RCC 7860 (cell line): ENCODE results near the gene ZFPL1.
A peak's percentile ranks its signal among the peaks of the same experiment; 100 is the strongest.

ENCODE experiments used
- DNase-seq: peaks from one replicate; pipeline ENCODE4 v3.0.0-alpha.2; 2015; ENCODE audit warnings: low spot score
- FAIRE-seq: peaks from 2 replicates; lab custom pipeline; 2012; peaks lifted over from hg19 to GRCh38; lab: Jason Lieb, UNC

The ZFPL1 gene

DNA sequence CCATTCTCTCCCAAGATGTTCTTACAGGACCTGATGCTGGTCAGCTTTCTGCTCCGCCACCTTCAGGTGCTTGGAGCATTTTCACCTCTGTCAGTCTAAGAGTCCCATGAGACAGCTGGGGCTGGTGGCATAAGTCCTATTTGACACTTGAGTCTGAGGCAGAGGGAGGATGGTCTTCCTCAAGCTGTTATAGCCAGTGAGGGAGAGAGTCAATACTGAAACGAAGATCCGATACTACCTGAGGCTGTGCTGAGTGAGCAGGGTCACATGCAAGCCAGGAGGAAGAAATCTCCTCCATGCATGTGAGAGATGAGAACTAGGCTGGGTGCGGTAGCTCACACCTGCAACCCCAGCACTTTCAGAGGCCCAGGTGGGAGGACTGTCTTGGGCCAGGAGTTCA, 5.6 kb downstream of the ZFPL1 start:
- no peak for DNase-seq
- FAIRE-seq = no peak

DNA sequence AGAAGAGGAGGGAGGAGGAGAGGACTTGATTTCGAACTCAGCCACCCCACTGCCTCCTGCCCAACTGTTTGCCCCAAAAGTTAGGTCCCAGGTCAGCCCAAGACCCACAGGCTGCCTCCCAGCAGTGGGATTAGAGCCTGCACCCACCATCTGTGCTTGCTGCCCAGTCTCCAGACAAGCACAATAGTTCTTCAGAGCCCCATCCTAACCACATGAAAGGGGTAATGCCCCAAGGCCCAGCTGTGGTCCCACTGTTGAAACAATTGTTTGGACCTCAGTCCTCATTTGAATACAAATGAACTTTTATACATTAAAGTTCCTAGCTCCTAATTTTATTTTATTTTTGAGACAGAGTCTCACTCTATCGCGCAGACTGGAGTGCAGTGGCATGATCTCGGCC, 6.6 kb downstream of the ZFPL1 start:
- no peak for DNase-seq
- FAIRE-seq = no peak

DNA sequence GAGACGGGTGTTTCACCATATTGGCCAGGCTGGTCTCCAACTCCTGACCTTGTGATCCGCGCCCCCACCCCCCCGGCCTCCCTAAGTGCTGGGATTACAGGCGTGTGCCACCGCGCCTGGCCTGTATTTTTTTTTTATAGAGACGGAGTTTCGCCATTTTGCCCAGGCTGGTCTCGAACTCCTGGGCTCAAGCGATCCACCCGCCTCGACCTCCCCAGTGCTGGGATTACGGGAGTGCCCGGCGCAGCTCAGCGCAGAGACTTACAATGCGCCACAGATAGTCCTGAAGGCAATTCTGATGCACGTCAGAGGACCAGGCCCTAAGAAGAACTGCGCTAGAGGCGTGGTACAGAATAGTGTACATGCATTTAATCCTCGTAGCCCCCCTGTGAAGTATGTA, 11.4 kb downstream of the ZFPL1 start:
- no peak for FAIRE-seq
- no peak for DNase-seq

DNA sequence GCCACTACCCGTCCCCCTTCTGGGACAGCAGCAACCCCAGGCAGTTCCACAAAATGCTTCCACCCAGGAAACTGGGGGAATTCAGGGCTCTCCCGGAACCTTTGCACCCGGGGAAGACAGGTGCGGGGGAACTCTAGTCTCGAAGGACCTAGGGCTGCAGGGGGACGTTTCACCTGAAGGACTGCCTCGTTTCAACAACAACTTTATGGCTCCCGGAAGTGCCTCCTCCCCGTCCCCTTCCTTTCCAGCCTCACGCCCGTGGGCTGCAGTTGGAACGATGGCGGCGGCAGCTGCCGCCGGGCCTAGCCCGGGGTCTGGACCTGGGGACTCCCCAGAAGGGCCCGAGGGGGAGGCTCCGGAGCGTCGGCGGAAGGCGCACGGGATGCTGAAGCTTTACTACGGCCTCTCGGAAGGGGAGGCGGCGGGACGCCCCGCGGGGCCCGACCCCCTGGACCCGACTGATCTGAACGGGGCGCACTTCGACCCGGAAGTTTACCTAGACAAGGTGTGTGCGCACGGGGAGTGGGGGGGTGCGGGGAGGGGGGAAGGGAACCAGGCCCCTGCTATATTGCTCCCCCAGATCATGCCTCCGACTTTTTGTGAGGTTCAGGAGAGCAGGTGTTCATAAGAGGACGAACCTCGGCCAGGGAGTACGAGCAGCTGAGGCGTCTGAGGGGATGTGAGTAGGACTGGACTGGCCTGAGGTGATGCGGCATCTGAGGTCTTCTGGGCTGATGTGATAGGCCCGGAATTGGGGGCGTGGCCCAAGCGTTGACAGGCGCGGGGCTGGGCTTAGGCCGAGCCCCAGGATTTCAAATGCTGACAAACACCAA, 12.2 kb downstream of the ZFPL1 start, which contains the start of gene VPS51:
Gene VPS51 (plus strand): TSS at position 241 of the 833 bp plus-strand sequence. CDS start 37 bp downstream, at position 278.
- FAIRE-seq (no peak), DNase-seq (peak; percentile 71)

DNA sequence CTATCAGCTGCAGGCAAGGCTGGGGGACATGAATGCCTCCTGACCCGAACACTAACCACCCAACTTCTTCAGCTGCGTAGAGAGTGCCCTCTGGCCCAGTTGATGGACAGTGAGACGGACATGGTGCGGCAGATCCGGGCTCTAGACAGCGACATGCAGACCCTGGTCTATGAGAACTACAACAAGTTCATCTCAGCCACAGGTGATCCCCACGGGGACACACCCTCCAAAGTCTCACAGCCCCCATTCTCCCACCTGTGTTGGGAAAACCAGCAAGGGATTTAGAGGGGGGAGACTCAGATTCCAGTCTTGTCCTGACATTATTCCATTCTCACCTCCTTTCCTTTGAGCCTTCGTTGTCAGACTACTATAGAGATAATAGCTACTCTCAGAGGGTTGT, 12.9 kb downstream of the ZFPL1 start:
- no peak for FAIRE-seq
- no peak for DNase-seq

DNA sequence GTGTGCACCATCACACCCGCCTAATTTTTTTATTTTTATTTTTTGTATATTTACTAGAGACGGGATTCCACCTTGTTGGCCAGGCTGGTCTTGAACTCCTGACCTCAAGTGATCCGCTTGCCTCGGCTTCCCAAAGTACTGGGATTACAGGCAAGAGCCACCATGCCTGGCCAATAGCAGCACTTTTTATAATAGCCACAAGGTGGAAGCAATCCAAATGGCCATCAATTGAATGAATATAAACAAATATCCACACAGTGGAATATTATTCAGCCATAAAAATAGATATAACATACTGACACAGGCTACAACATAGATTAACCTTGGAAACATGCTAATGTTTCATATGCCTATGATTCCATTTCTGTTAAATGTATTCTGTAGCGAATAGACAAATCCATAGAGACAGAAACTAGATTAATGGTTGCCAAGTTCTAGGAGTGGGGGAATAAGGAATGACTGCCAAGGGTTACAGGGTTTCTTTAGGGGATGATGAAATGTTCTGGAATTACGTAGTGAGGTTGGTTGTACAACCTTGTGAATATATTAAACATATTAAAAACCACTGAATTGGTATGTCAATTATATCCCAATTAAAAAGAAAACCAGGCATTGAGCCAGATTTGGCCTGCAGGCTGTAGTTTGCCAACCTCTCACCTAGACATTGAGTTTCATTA, 16.8 kb downstream of the ZFPL1 start:
- FAIRE-seq (no peak), DNase-seq (no peak)

DNA sequence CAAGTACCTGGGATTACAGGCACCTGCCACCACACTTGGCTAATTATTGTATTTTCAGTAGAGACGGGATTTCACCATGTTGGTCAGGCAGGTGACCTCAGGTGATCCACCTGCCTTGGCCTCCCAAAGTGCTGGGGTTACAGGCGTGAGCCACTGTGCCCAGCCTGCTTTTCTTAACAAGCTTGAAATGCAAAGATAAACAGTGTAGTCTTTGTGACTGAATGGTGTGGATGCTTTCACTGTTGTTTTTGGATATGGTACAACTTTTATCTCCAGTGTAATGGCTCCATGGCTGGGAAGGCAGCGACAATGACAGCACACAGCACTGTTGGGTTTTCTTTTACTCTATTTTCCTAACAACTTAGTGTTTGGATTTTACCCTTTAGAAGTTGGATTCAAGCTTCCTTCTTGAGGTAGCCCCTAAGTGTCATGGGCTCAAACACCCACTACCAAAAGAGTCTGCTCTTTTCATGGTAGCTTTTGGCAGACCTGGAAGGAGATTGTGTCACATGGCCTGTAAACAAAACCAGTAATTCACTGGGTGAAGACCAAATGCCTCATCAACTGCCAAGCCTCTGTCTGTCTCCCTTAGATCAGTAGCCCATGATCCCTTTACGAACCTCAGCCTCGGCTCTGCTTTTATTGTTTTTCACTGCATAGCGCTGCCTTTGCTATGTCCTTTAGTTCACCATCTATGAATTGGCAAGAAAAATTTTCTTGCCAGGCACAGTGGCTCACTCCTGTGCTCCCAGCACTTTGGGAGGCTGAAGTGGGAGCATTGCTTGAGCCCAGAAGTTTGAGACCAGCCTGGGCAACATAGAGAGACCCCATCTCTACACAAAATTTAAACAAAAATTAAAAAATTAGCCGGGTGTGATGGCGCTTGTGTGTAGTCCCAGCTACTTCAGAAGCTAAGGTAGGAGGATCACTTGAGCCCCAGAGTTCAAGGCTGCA, 18.4 kb downstream of the ZFPL1 start:
- no peak for DNase-seq
- FAIRE-seq = no peak

DNA sequence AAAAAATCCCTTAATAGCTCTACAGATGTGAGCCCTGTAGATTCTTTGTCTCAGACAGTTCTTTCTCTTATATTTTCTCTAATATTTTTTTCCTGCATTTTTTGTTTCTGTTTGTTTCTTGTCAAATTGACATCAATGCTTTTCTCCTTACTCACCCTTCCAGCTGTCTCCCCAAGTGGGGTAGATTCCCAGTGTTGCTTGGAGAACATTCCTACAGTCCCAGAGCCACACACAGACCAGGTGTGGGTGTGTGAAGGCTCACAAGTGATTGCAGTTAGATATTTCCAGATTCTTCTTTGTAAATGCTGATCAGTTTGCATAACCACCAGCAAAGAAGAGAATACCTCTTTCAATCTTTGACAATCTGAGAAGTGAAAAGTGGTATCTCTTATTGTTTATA, 19.5 kb downstream of the ZFPL1 start:
- no peak for FAIRE-seq
- no peak for DNase-seq

DNA sequence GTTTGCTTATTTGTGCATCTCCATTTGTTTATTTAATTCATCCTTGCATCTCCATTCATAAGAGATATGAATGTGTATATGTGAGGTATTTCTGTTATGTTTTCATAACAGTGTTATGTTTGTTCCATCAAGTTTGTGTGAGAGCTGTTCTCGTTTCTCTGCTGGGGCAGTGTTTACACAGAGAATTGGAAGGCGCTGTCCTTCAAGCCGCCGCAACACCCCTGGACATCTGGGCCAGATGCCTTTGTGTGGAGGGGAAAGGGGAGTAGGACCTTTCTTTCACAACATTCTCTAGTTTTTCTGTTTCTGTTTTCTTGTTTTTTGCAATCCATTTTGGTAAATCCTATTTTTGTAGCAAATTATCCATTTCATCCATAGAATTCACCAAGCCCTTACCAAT, 20.6 kb downstream of the ZFPL1 start:
- DNase-seq = no peak
- FAIRE-seq = no peak

DNA sequence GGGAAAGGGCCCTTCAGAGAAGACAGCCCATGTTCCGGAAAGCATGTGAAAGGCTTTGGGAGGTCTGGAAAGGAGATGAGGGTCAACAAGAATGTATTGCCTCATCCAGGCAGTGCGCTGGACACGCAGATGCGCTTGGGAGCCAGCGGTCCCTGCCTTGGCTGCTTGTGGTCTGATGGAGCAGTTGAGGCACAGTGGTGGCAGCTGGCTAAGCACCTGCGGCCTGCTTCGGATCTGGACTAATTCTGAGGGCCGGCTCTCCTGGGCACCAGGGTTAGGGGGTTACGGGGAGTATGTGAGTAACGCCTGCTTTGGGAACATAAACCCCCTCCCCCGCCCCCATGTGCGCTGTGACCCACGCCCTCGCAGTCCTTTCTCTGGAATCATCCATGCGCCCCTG, 23.1 kb downstream of the ZFPL1 start:
- FAIRE-seq (no peak), DNase-seq (no peak)

DNA sequence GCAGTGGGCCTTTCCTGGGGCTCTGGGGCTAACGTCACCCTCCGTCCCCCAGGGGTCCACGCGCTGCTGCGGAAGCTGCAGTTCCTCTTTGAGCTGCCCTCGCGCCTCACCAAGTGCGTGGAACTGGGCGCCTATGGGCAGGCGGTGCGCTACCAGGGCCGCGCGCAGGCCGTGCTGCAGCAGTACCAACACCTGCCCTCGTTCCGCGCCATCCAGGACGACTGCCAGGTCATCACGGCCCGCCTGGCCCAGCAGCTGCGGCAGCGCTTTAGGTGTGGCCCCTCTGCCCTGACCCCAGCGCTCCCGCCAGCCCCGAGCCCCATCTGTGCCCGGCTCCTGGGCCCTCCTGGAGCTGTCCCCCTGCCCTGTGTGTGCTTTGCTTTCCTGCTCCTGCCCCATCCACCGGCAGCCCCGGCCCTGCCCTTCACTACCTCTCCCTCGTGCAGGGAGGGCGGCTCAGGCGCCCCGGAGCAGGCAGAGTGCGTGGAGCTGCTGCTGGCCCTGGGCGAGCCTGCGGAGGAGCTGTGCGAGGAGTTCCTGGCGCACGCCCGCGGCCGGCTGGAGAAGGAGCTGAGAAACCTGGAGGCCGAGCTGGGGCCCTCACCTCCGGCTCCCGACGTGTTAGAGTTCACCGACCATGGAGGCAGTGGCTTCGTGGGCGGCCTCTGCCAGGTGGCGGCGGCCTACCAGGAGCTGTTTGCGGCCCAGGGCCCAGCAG, 23.9 kb downstream of the ZFPL1 start:
- no peak for FAIRE-seq
- no peak for DNase-seq

DNA sequence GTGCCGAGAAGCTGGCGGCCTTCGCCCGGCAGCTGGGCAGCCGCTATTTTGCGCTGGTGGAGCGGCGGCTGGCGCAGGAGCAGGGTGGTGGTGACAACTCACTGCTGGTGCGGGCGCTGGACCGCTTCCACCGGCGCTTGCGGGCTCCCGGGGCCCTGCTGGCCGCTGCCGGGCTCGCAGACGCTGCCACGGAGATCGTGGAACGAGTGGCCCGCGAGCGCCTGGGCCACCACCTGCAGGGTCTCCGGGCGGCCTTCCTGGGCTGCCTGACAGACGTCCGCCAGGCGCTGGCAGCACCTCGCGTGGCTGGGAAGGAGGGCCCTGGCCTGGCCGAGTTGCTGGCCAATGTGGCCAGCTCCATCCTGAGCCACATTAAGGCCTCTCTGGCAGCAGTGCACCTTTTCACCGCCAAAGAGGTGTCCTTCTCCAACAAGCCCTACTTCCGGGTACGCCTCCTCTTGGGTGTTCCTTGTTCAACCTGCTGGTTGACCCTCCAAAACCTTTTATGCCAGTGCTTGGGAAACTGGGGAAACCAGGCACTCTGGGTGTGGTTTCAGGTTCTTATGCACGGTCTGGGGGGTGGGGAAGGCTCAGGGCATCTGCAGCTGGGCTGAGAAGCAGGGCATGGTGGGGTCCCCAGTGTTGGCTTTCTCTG, 24.6 kb downstream of the ZFPL1 start:
- DNase-seq (no peak), FAIRE-seq (no peak)

DNA sequence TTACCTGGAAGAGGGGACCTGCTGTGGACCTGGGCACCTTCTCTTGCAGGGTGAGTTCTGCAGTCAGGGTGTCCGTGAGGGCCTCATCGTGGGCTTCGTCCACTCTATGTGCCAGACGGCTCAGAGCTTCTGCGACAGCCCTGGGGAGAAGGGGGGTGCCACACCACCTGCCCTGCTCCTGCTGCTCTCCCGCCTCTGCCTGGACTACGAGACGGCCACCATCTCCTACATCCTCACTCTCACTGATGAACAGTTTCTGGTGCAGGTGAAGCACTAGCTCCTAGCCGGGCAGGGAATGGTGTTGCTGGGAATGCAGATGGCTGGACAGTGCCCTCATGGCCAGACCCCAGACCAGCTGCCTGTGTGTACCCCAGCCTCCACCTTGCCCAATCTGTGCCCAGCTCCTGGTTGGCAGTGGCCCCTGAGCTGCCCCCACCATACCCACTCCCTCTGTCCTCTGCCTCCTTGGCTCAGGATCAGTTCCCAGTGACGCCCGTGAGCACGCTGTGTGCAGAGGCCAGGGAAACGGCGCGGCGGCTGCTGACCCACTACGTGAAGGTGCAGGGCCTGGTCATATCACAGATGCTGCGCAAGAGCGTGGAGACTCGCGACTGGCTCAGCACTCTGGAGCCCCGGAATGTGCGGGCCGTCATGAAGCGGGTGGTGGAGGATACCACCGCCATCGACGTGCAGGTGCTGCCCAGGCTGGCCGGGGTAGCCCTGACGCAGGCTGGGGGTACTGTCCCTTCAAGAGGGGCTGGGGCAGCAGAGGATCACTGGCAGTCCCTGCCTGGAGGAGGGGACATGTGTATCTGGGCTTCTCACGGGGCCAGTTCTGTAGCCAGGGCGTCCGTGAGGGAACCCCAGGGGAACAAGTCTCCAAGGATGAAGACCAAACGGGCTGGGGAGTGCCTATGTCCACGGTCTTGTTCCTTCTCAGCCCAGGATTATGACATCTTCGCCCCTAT, 25.5 kb downstream of the ZFPL1 start:
- FAIRE-seq (no peak), DNase-seq (no peak)

DNA sequence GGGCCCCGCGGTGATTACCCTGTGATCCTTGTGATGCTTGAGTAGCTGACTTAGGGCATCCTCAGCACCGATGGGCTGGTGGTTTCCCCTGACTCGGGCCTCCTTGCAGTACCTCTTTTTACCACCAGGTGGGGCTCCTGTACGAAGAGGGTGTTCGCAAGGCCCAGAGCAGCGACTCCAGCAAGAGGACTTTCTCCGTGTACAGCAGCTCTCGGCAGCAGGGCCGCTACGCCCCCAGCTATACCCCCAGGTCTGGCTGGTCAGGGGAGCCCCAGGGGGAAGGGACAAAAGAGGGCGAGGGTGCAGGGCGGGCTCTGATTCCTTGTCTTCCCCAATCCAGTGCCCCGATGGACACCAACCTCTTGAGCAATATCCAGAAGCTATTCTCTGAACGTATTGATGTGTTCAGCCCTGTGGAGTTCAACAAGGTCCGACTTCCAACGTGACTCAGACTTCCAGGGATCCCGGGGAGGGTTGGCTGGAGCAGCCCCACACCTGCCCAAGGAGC, 26.4 kb downstream of the ZFPL1 start:
- FAIRE-seq = peak; percentile 10

DNA sequence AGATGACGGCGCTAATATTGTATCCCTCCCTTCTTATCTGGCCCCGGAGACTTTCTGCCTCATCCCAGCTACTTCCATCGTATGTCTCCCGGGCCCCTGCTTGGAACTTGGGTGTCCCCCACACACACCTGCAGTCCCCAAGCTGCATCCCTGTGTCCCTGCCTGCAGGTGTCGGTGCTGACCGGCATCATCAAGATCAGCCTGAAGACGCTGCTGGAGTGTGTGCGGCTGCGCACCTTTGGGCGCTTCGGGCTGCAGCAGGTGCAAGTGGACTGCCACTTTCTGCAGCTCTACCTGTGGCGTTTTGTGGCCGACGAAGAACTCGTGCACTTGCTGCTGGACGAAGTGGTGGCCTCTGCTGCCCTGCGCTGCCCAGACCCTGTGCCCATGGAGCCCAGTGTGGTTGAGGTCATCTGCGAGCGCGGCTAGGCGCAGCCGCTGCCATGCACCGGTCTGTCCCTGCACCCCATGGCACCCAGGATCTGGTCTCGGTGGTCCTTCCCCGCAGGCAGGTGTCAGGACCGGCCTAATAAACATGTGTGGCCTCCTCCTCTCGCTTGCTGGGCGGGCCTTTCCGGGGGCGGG, 27.2 kb downstream of the ZFPL1 start:
- FAIRE-seq = no peak
- DNase-seq = no peak

More for the DNA sequence above, 26.4 kb downstream of the ZFPL1 start:
- peak; percentile 57 for DNase-seq

DNA sequence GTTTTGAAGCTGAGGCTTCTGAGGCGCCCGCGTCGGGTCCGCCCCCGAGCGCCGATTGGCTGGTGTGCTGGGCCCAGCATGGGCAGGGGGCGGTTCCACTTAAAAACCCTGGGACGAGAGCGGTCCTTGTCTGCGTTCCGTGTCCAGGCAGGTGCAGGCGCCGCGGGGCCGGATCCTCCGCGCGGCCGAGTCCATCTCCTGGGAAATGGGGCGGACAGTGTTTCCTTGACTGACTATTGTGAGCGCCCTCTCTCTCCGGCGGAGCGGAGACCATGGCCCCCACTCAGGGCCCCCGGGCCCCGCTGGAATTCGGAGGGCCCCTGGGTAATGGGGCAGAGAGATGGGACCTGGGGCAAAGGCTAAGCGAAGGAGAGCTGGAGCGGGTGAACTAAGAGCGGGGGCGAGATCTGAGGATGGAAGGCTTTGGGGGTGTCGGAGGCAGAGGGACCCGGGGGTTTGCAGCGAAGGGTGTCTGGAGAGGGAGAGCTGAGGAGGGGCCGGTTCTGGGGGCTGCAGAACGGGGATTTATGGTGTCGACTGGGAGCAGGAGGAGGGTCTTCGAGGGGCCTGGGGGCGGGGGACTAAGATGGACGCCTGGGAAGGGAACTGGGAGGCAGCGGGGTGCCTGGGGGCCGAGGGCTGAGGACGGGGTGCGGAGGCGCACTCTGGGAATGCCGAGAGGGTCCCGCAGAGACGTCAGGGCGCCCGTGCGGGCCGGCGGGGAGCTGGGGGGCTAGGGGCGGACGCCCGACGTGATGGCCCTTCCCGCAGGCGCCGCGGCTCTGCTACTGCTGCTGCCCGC, 27.9 kb downstream of the ZFPL1 start, which contains the start of gene TM7SF2:
Gene TM7SF2 (plus strand): TSS at position 129 of the 802 bp plus-strand sequence. CDS start 144 bp downstream, at position 273.
- FAIRE-seq = no peak

More for the DNA sequence above, 27.9 kb downstream of the ZFPL1 start, which contains the start of gene TM7SF2:
- peak; percentile 45 for DNase-seq
